ENCODE measurements around the gene ABCD3. TPM values are rescaled to one million over a fixed set of nuclear protein-coding genes. Genes with fewer than 3 reads are reported as not detected.

ABCD3 gene
- total RNA-seq, 1 donor, result 30.4 TPM

- DNase-seq (ENCODE audit: insufficient read length, low spot score, missing footprints), result no peak
- no peaks in the 10 kb centered on the region for H3K9me3 ChIP-seq (ENCODE audit: low read depth, low read length)
- H3K27me3 ChIP-seq (ENCODE audit: insufficient read depth, low read length), result peaks cover 52% of the 10 kb centered on the region
- H3K4me1 ChIP-seq (ENCODE audit: insufficient read depth, low read length), result peaks cover 10% of the 10 kb centered on the region
- no peak overlapping the region for H2AFZ ChIP-seq (ENCODE audit: low read length)
- no peaks in the 10 kb centered on the region for H3K79me2 ChIP-seq (ENCODE audit: insufficient read depth, low read length)
- H3K4me2 ChIP-seq (ENCODE audit: insufficient read depth, low read length), result no peak overlapping the region
- H3K4me3 ChIP-seq (ENCODE audit: insufficient read depth, low read length), result no peak overlapping the region
- peaks cover 3% of the 10 kb centered on the region for H4K20me1 ChIP-seq (ENCODE audit: insufficient read depth, low read length)
- H3K36me3 ChIP-seq (ENCODE audit: insufficient read depth, low read length), result no peaks in the 10 kb centered on the region
- no peak overlapping the region for H3K27ac ChIP-seq (ENCODE audit: low read depth, low read length)
- no peak for TF ChIP-seq CTCF (IDR thresholded peaks at IDR 0.05; ENCODE audit: extremely low read depth, low read depth, low read length)
These were observed 36.0 kb upstream of the ABCD3 start for GRCh38 chr1:94382201-94382600.

GRCh38 chr1:94383966-94384408 is 34.2 kb upstream of the ABCD3 start:
- H3K4me1 ChIP-seq (ENCODE audit: insufficient read depth, low read length), result peaks cover 10% of the 10 kb centered on the region
- peaks cover 61% of the 10 kb centered on the region for H3K27me3 ChIP-seq (ENCODE audit: insufficient read depth, low read length)
- H4K20me1 ChIP-seq (ENCODE audit: insufficient read depth, low read length), result peaks cover 3% of the 10 kb centered on the region
- no peak overlapping the region for H3K27ac ChIP-seq (ENCODE audit: low read depth, low read length)
- peak overlapping the region; percentile 31 for H3K4me2 ChIP-seq (ENCODE audit: insufficient read depth, low read length)
- no peaks in the 10 kb centered on the region for H3K79me2 ChIP-seq (ENCODE audit: insufficient read depth, low read length)
- H3K4me3 ChIP-seq (ENCODE audit: insufficient read depth, low read length), result no peak overlapping the region
- TF ChIP-seq CTCF (IDR thresholded peaks at IDR 0.05; ENCODE audit: extremely low read depth, low read depth, low read length), result no peak
- no peak for DNase-seq (ENCODE audit: insufficient read length, low spot score, missing footprints)
- H3K9me3 ChIP-seq (ENCODE audit: low read depth, low read length), result no peaks in the 10 kb centered on the region
- no peaks in the 10 kb centered on the region for H3K36me3 ChIP-seq (ENCODE audit: insufficient read depth, low read length)
- no peak overlapping the region for H2AFZ ChIP-seq (ENCODE audit: low read length)

GRCh38 chr1:94384485-94385265 is 33.5 kb upstream of the ABCD3 start:
- Histone ChIP-seq H3K79me2 (ENCODE audit: insufficient read depth, low read length) (no peaks in the 10 kb centered on the region), H3K4me2 (ENCODE audit: insufficient read depth, low read length) (no peak overlapping the region), H3K4me1 (ENCODE audit: insufficient read depth, low read length) (peaks cover 10% of the 10 kb centered on the region), H3K27ac (ENCODE audit: low read depth, low read length) (no peak overlapping the region), H3K36me3 (ENCODE audit: insufficient read depth, low read length) (no peaks in the 10 kb centered on the region), H2AFZ (ENCODE audit: low read length) (no peak overlapping the region), H3K9me3 (ENCODE audit: low read depth, low read length) (no peaks in the 10 kb centered on the region), H3K27me3 (ENCODE audit: insufficient read depth, low read length) (peaks cover 58% of the 10 kb centered on the region), H3K4me3 (ENCODE audit: insufficient read depth, low read length) (no peak overlapping the region), H4K20me1 (ENCODE audit: insufficient read depth, low read length) (peaks cover 3% of the 10 kb centered on the region)
- no peak for DNase-seq (ENCODE audit: insufficient read length, low spot score, missing footprints)
- no peak for TF ChIP-seq CTCF (IDR thresholded peaks at IDR 0.05; ENCODE audit: extremely low read depth, low read depth, low read length)

- H3K27ac ChIP-seq (ENCODE audit: low read depth, low read length), result no peak overlapping the region
- H2AFZ ChIP-seq (ENCODE audit: low read length), result no peak overlapping the region
- H3K9me3 ChIP-seq (ENCODE audit: low read depth, low read length), result no peaks in the 10 kb centered on the region
- H3K4me1 ChIP-seq (ENCODE audit: insufficient read depth, low read length), result peaks cover 10% of the 10 kb centered on the region
- peaks cover 3% of the 10 kb centered on the region for H4K20me1 ChIP-seq (ENCODE audit: insufficient read depth, low read length)
- H3K79me2 ChIP-seq (ENCODE audit: insufficient read depth, low read length), result no peaks in the 10 kb centered on the region
- H3K4me2 ChIP-seq (ENCODE audit: insufficient read depth, low read length), result no peak overlapping the region
- H3K27me3 ChIP-seq (ENCODE audit: insufficient read depth, low read length), result peaks cover 57% of the 10 kb centered on the region
- H3K4me3 ChIP-seq (ENCODE audit: insufficient read depth, low read length), result no peak overlapping the region
- TF ChIP-seq CTCF (IDR thresholded peaks at IDR 0.05; ENCODE audit: extremely low read depth, low read depth, low read length), result no peak
- H3K36me3 ChIP-seq (ENCODE audit: insufficient read depth, low read length), result no peaks in the 10 kb centered on the region
- no peak for DNase-seq (ENCODE audit: insufficient read length, low spot score, missing footprints)
These were observed 32.8 kb upstream of the ABCD3 start for GRCh38 chr1:94385308-94385929.
